ENCODE results near the gene PCSK2. TPM values are rescaled to one million over a fixed set of nuclear protein-coding genes. Genes with fewer than 3 reads are reported as not detected.

PCSK2 gene
- total and polyA plus RNA-seq, 2 of the 8 experiments (the other 6 are each of a cell fraction or from before 2014, with no cell fraction given): 1.9 to 4.2 TPM

- no peak for TF ChIP-seq SP1 (IDR thresholded peaks at IDR 0.05; ENCODE audit: low read depth, low read length)
These were observed 132.0 kb downstream of the PCSK2 start (continued) for GRCh38 chr20:17358854-17359253.

GRCh38 chr20:17364681-17365080, 137.8 kb downstream of the PCSK2 start:
- H2BK120ac ChIP-seq (replicated peaks; ENCODE audit: low read depth, low read length): no peak overlapping the region
- DNase-seq (ENCODE audit: low read depth in 1 of 2, low spot score in 2 of 2) (no peak), FAIRE-seq (no peak)
- H4K91ac ChIP-seq (replicated peaks; ENCODE audit: insufficient read length, low read length): no peak overlapping the region
- POLR2A ChIA-PET (ENCODE audit: partially characterized antibody): no interaction called here
- H3K27ac ChIP-seq (ENCODE audit: low read depth, low read length): no peak overlapping the region
- no peak overlapping the region for H3K9ac ChIP-seq (replicated peaks in 1 of 4; ENCODE audit: extremely low read depth in 1 of 4, low read depth in 3 of 4, low read length in 3 of 4)
- no peak overlapping the region for H3K56ac ChIP-seq (replicated peaks; ENCODE audit: insufficient read length, low read depth, low read length)
- H3K4me2 ChIP-seq (ENCODE audit: insufficient read depth in 1 of 2, low read depth in 2 of 2, low read length in 2 of 2): no peak overlapping the region
- no peak overlapping the region for H4K5ac ChIP-seq (ENCODE audit: insufficient read length, low read depth, low read length)
- H3K9me3 ChIP-seq (ENCODE audit: insufficient read depth in 2 of 2, low read depth in 1 of 2, low read length in 1 of 2): no peaks in the 10 kb centered on the region
- H3K4ac ChIP-seq (replicated peaks; ENCODE audit: insufficient read length, low read depth, low read length): no peak overlapping the region
- no peak overlapping the region for H2BK12ac ChIP-seq (ENCODE audit: low read depth, low read length)
- H2BK15ac ChIP-seq (ENCODE audit: low read length): no peak overlapping the region
- H3K27me3 ChIP-seq (replicated peaks in 1 of 4; ENCODE audit: control insufficient read depth in 3 of 4, extremely low read depth in 1 of 4, insufficient read depth in 3 of 4, low read length in 3 of 4): no peaks in the 10 kb centered on the region
- no peaks in the 10 kb centered on the region for H3K4me1 ChIP-seq (replicated peaks in 1 of 4; ENCODE audit: control insufficient read depth in 3 of 4, insufficient read depth in 4 of 4, low read length in 3 of 4)
- no peak overlapping the region for H3K14ac ChIP-seq (ENCODE audit: insufficient read length)
- 92% methylated on average over 4 of the region's 4 CpGs; no CpG with 5 or more reads in 1 of the 2 experiments for WGBS, 2 experiments (ENCODE audit: extremely low coverage in 1 of 2, insufficient coverage in 1 of 2, insufficient read length in 1 of 2, insufficient replicate concordance in 2 of 2, low coverage in 1 of 2, low lambda C conversion rate in 2 of 2, missing lambda C conversion rate in 1 of 2)
- no peak overlapping the region for H4K8ac ChIP-seq (ENCODE audit: extremely low read depth, insufficient read depth, low read length)
- TF ChIP-seq RBBP5 (IDR thresholded peaks at IDR 0.05; ENCODE audit: borderline replicate concordance, low read depth, low read length): no peak
- no peak for TF ChIP-seq PHF8 (conservative IDR thresholded peaks at IDR 0.05; ENCODE audit: low read depth, low read length)
- TF ChIP-seq NRF1 (IDR thresholded peaks at IDR 0.05; ENCODE audit: low read depth, low read length): no peak
- no peak for TF ChIP-seq HDAC2 (IDR thresholded peaks at IDR 0.05; ENCODE audit: borderline replicate concordance in 1 of 2, low read depth in 2 of 2, low read length in 2 of 2)
- TF ChIP-seq CREB1 (IDR thresholded peaks at IDR 0.05): no peak
- no peak for TF ChIP-seq SIX5 (IDR thresholded peaks at IDR 0.05; ENCODE audit: low read depth, low read length)
- no peak for TF ChIP-seq CBX5 (IDR thresholded peaks at IDR 0.05; ENCODE audit: low read depth, low read length)
- H2BK5ac ChIP-seq (ENCODE audit: low read depth, low read length): no peak overlapping the region
- no peaks in the 10 kb centered on the region for H3K79me1 ChIP-seq (ENCODE audit: low read depth, low read length)
- no peaks in the 10 kb centered on the region for H3K36me3 ChIP-seq (ENCODE audit: control insufficient read depth in 2 of 4, insufficient read depth in 4 of 4, low read length in 3 of 4)
- H3K4me3 ChIP-seq (ENCODE audit: extremely low read depth in 1 of 4, insufficient read depth in 2 of 4, low read depth in 3 of 4, low read length in 4 of 4): no peak overlapping the region
- H3K18ac ChIP-seq (ENCODE audit: extremely low read depth, low read length): no peak overlapping the region
- CTCF ChIA-PET (ENCODE audit: partially characterized antibody): no interaction called here
- H3K23ac ChIP-seq (ENCODE audit: insufficient read length): no peak overlapping the region
- H2AK5ac ChIP-seq (ENCODE audit: low read depth, low read length): no peak overlapping the region
- H3K79me2 ChIP-seq (ENCODE audit: control insufficient read depth in 1 of 2, insufficient read depth in 2 of 2, low read length in 2 of 2): no peaks in the 10 kb centered on the region
- H4K20me1 ChIP-seq (replicated peaks in 1 of 2; ENCODE audit: control insufficient read depth in 1 of 2, insufficient read depth in 2 of 2, low read length in 2 of 2): no peaks in the 10 kb centered on the region
- H2AFZ ChIP-seq (ENCODE audit: low read length): no peak overlapping the region
- no peaks in the 10 kb centered on the region for H3K23me2 ChIP-seq (ENCODE audit: low read depth, low read length)
- no peak overlapping the region for H2BK20ac ChIP-seq (ENCODE audit: low read length)

Data from H1 (cell line).